GM23338 (cell line): Measurements from ENCODE around the gene NRL.

Experiments
- POLR2AphosphoS5 ChIP-seq: IDR thresholded peaks from 2 replicates; pipeline ENCODE4 v1.6.1; 2016; ENCODE audit warnings: antibody characterized with exemption, low read depth
- REST ChIP-seq: IDR thresholded peaks from one replicate; pipeline ENCODE4 v1.6.1; 2018; ENCODE audit warnings: antibody characterized with exemption; ENCODE audit not compliant: unreplicated experiment
- TF ChIP-seq, protein P1 (sequence below), 2 experiments: fragments of 200-600 bp in 1 of 2; sonication (generic) in 1 of 2; conservative IDR thresholded peaks; 2 replicates each; pipeline versions ENCODE4 v1.5.1 to v1.6.1; 2016 to 2017; ENCODE audit warnings: antibody characterized with exemption in 2 of 2, low read depth in 2 of 2, mild to moderate bottlenecking in 2 of 2, moderate library complexity in 1 of 2

DNA sequence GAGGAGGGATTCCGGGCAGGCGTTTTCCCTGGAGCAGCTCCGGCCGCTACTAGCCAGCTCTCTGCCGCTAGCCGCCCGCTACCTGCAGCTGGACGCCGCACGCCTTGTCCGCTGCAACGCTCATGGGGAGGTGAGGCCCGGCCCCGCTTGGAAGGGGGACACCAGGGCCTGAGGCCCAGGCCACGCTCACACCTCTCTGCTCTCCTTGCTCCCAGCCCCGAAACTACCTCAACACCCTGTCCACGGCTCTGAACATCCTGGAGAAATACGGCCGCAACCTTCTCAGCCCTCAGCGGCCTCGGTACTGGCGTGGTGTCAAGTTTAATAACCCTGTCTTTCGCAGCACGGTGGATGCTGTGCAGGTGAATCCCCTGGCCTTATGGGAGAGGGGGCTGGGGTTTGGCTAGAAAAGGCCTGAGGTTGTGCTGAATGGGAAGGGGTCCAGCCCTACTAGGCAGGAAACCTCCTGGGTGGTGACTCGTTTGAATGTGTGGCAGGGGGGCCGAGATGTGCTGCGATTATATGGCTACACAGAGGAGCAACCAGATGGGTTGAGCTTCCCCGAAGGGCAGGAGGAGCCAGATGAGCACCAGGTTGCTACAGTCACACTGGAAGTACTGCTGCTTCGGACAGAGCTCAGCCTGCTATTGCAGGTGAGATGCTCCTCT, 33.1 kb upstream of the NRL start:
- TF ChIP-seq, protein P1, sequence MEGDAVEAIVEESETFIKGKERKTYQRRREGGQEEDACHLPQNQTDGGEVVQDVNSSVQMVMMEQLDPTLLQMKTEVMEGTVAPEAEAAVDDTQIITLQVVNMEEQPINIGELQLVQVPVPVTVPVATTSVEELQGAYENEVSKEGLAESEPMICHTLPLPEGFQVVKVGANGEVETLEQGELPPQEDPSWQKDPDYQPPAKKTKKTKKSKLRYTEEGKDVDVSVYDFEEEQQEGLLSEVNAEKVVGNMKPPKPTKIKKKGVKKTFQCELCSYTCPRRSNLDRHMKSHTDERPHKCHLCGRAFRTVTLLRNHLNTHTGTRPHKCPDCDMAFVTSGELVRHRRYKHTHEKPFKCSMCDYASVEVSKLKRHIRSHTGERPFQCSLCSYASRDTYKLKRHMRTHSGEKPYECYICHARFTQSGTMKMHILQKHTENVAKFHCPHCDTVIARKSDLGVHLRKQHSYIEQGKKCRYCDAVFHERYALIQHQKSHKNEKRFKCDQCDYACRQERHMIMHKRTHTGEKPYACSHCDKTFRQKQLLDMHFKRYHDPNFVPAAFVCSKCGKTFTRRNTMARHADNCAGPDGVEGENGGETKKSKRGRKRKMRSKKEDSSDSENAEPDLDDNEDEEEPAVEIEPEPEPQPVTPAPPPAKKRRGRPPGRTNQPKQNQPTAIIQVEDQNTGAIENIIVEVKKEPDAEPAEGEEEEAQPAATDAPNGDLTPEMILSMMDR (conservative IDR thresholded peaks at IDR 0.05; ENCODE audit: low read depth in 2 of 2), result no peak
- TF ChIP-seq POLR2AphosphoS5, result no peak
- no peak for TF ChIP-seq REST
